HG03460 (cell line): ENCODE measurements around the gene DHRS13.
"Not testable (repeated sequence)": the region's sequence is repeated elsewhere in the genome, so short reads cannot be mapped to it uniquely, and the experiment has no call there.

Experiments used
- ATAC-seq: cut with Tn5 transposase; IDR thresholded peaks from one replicate; pipeline ENCODE4 v1.9.1; 2021; ENCODE audit not compliant: unreplicated experiment

The DHRS13 gene

GRCh38 chr17:28906276-28906675, 3.4 kb upstream of the DHRS13 start:
- no peak for ATAC-seq

- ATAC-seq, result no peak
Observed at GRCh38 chr17:28904800-28905199, 1.9 kb upstream of the DHRS13 start.

GRCh38 chr17:28903546-28903841, 615 bp upstream of the DHRS13 start:
- not testable (repeated sequence) for ATAC-seq

- peak; percentile 25 for ATAC-seq
Observed at GRCh38 chr17:28901866-28902818, 737 bp downstream of the DHRS13 start.

DNA sequence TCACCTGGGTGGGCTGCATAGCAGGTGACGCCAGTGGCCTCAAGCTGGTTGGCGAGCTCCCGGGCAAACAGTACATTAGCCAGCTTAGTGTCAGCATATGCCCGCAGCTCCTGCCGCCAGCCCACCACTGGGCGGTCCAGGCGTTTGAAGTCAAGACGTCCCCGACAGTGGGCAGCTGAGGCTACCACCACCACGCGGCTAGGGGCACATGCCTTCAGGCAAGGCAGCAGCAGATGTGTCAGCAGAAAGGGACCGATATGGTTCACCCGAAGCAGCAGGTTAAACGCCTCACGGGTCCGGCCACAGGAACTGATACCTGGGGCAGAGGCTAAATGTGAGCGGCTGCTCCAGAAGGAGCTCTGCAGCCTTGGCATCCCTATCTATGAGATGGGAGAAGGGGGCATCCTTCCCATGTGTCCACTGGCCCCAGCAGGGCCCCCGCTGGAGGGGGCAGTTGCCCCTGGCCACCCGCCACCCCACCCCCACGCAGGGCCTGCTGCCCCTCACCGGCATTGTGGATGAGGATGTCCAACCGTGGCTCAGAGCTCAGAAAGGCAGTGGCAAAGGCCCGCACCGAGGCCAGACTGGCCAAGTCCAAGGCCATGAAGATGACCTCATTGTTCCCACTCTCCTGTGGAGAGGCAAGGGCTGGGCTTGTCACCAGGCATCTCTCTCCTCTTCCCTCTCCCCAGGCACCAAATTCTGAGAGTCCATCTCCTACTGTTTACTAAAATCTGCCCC, 1.7 kb downstream of the DHRS13 start:
- no peak for ATAC-seq

DNA sequence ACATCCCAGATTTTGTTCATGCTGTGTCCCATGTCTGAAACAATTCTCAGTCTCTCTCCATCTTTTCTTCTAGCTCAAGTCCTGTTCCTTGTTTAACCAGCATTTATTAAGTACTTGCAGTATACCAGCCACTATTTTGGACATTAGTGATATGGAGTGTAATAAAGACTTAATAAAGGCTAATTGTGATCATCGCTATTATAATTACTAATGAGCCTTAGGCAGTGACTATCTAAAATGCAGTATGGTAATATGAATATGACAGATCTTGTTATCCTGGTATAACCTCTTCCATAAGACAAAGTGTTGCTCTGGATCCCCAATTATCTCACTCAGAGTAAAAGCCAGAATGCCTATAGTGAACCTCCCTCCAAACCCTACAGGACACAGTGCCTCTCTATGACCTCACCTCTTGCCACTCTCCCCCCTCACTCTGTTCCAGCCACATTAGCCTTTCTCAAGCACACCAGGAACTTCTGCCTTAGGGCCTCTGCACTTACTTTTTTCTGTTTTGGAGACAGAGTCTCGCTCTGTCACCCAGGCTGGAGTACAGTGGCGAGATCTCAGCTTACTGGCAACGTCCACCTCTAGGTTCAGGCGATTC, 3.6 kb downstream of the DHRS13 start:
- ATAC-seq, result no peak

- ATAC-seq, result no peak
Observed at GRCh38 chr17:28898527-28898955, 4.3 kb downstream of the DHRS13 start.

DNA sequence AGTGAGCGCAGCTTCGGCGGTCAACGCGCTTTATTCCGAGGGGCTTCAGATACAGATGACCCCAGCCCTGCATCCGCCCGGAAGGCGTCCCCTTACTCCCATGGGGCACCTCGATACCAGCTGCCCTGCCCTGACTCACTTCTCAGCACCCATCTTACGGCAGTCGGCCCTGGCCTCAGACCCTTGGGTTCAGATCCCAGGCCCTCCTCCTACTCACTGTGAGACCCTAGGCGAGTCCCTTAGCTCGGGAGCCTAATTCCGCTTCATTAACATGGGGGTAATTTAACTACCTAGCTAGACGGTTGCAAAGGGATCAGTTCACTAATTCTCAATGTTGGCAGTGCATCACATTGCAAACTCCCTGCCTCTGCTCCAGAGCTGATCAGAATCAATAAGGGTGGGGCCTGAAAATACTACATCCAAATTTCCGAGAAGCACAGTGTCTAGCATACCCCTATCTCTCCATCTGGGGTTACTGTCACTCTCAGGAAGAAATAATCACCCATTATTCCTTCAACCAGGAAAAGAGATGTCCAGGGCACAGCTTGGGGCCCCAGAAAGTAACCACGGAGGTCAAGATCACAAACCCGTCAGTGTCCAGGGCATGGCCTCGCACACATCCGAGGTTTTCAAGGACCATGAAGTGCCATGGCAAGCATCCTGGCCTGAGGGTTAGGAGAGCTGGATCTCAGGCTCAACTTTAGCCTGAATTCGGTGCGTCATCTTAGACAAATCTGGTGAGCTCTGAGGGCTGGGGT, 4.9 kb downstream of the DHRS13 start:
- no peak for ATAC-seq

DNA sequence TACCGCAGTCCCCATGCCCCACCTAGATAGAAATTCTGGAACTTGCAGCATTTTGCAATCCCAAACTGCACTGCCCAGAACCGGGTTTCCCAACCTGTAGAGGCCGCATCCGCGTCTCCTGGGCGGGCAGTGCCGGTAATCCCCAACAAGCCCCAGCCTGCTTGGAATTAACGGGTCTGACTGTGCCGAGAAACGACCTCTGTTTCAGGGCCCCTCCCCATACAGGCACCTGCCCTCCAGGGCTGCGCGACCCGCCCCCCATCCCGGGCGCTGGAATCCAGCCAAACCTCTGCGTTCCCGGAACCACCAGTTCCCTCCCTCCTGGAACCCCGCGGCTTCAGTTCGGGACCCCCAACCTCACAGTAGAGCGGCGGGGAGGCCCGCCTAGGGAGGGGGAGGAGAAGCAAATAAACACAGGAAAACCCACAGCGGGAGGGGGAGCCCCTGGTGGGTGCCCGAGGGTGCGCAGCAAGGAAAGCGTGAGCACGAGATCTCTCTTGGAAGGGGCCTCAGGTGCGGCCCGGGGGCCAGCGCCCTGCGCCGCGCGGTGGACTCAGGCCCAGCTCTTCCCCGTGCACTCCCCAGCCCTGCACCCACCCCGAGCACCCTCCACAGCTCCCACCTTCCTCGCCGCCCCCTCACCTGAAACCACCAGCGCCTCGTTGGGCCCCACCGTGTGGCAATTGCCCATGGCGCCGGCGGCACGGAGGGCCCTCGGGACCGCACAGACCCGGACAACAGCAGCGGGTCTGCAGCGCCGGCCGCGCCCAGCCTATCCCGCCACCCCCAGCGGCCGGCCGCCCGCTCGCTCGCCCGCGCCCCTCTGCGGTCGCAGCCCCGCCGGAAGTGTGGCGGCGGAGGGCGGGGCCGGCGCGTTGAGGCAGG, 5.8 kb downstream of the DHRS13 start, which contains the start of gene FLOT2:
TSS of gene FLOT2 (minus strand) at position 850 of the 885 bp plus-strand sequence. CDS start at position 691, 159 bp downstream.
- ATAC-seq, result no peak

DNA sequence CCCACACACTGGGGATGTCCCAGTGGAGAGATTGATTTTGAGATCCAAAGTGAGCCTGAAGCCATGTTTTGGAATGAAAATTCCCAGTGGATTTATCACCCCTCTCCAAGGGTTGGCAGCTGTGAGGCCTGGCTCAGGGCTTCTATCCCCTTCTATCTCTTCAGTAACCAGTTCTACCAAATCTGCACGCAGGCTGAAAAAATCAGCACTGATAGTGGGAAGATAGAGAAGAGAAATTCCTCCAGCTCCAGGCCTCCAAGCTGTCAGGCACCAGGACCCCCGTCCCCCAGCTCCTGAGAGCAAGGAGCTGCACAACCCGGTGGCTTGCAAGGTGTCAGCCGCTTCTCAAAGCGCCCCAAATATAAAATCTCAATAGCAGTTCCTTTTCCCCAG, 6.4 kb downstream of the DHRS13 start:
- ATAC-seq, result no peak

DNA sequence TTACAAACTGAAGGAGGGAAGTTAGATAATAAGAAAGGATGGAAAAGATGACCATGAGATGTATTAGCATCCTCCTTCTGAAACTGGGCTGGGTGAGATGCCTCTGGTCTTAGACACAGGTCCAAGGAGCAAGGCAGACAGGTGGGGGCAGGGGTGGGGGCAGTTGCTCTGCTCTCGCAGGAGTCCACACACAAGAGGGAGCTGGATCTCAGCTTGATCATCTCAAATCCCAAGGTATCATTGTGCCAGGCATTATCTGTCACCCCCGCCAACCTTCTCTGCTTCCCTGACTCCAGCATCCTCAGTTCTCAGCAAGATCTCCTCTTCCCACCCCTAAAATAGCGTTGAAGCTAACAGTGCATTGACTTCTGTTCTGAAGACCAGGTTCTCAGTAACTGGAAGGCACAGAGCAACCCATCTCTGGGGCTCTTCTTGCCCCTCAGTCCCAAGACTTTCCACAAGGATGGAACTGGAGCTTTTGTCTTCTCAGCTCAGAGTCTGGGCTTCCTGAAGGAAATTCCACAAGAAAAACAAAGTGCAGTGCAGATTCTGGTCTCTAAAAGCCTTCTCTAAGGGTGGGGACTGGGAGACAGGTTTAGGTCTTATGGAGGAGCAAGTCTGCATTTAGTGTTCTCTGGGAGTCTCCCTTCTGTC, 7.0 kb downstream of the DHRS13 start:
- ATAC-seq, result no peak

DNA sequence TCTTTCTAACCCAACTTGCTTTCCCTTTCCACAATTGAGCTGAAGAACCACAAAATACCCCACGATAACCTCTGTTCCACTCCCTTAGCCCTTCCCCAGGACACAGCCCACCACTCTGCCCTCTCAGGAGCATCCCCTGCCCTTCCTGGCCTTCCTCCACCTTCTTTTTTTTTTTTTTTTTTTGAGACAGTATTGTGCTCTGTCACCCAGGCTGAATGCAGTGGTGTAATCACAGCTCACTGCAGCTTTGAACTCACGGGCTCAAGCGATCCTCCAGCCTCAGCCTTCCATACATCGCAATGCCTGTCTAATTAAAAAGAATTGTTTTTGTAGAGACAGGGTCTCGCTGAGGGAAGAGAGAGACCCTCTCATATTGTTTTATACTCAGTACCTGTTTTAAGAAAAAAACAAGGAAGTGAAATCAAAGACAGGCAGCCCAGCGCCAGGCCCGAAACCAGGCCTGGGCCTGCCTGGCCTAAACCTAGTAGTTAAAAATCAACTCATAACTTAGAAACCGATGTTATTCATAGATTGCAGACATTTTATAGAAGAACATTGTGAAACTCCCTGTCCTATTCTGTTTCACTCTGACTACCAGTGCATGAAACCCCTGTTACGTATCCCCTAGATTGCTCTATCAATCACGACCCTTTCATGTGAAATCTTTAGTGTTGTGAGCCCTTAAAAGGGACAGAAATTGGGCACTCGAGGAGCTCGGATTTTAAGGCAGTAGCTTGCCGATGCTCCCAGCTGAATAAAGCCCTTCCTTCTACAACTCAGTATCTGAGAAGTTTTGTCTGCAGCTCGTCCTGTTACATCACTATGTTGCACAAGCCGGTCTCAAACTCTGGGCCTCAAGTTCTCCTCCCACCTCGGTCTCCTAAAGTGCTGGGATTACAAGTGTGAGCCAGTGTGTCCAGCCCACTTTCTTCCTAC, 9.4 kb downstream of the DHRS13 start:
- not testable (repeated sequence) for ATAC-seq

- ATAC-seq, result no peak
Observed at GRCh38 chr17:28892024-28892423, 10.9 kb downstream of the DHRS13 start.

DNA sequence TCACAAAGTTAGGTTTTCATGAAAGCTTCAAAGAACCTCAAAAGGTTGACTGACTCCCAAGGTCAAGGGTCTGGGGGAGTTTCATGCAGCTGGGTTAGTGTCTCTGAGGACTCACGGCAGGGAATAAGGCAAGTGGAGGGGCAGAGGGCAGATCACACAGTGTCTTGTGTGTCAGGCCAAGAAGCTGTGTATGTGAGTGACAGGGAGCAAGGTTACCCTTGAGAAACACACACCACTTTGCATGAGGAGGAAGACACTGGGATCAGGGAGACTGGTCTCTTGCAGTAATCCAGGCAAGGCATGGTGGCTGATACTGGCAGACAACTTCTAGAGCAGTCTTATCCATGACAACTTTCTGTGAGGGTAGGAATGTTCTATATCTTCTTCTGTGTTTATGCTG, 11.7 kb downstream of the DHRS13 start:
- no peak for ATAC-seq

DNA sequence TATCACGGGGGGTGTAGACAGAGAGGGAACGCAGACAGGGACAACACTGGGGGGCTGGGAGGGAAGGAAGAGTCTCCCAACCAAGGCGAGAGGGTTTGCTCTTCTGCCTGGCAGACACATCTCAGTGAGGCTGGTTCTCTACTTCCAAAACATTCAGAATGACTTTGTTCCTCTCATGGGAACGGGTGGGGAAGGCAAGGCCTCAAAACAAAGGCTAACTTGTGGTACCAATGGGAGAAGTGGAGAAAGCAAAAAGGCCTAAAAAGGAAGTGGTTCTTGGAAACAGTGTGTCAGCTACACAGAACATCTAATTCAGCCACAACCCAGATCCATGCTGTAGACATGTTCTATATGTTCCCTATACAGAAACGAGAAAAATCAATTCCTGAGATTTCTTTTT, 12.9 kb downstream of the DHRS13 start:
- ATAC-seq, result no peak

GRCh38 chr17:28888832-28889231, 14.0 kb downstream of the DHRS13 start:
- ATAC-seq, result no peak

DNA sequence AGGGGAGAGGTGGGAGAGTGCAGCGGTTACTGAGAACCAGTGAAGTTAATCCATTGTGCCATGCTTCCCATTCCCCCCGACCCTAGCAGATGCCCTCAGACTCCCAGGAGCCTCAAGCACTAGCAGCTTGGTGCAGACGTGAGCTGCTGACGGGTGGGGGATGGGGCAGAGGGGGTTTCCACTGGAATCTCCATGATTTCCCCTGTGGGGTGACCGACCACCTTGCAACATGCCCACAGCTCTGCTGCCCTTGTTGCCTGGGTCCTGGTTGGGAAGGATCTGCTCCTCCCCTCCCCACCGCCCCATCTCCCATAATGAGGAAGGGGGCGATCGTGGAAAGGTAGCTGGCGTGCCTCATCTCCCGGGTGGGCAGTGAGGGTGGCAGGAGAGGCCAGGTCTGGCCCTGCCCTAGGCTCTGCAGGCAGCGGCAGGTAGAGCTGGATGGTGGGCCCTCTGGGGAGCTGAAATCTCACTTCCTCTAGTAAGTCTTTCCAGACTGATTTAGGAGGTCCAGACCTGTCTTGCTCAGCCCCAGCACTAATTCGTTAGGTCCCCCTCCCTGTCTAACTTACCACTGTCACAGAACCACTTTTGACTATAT, 14.9 kb downstream of the DHRS13 start:
- ATAC-seq, result no peak

DNA sequence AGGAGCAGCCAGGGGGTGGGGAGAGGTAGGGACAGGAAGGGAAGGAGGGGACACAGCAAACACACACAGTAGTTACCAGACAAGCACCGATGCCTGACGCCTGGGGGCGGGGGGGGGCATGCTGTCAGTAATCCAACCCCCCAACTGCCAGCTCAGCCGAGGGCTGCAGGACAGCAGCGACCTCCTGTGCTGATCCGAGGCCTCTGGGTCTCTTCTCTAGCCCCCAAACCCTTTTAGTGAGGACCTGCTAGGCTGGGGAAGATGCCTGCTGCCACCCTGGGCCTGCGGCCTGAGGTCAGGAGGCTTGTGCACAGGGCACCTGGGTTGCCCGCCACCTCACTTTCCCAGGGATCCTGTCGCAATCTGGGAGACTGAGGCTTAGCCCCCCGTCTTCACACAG, 16.9 kb downstream of the DHRS13 start:
- no peak for ATAC-seq
